CD4-positive, alpha-beta T cell treated with Interleukin-15 for 4 hours (primary cell): ENCODE results near the gene MAPK11.

Experiments used
- DNase-seq: peaks from one replicate; pipeline ENCODE4 v3.0.0-alpha.2; 2020; ENCODE audit warnings: low spot score

MAPK11 gene

DNA sequence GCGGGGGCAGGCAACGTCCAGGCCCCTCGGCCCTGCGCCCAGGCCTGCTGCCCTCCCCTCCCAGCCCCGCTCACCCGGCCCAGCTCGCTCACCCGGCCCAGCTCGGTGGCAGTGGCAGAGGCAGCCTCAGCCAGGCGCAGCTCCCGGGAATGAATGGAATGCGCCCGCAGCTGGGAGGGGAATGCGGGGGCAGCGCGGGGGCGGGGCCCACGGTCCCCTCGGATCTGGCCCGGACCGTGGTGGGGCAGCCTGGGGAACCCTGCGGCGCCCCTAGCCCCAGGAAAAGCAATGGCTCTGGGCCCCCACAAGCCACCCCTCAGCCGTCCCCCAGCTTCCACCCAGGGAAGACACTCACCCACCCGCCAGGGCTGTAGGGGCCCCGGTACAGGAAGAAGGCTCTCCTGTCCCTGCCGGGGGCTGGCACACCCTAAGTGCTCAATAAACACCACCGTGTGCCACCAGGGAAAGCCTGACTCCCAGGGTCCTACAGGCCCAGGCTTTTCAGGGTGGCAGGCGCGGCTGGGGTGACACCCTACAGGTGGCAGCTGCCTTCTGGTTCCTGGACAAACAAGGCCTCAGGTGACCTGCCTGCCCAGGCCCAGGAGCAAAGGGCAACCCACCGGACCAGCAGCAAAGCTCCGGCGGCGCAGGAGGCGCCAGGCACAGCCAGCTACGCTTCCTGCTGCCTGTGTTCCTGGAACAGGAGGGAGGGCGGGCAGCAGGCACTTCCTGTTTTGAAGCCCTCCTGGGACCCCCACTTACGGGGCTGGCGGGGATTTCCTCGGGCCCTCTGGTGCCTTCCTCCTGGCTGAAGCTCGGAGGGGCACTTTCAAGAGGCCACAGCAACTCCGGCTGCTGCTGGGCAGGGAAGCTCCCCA, 23.5 kb upstream of the MAPK11 start:
- DNase-seq: no peak

DNA sequence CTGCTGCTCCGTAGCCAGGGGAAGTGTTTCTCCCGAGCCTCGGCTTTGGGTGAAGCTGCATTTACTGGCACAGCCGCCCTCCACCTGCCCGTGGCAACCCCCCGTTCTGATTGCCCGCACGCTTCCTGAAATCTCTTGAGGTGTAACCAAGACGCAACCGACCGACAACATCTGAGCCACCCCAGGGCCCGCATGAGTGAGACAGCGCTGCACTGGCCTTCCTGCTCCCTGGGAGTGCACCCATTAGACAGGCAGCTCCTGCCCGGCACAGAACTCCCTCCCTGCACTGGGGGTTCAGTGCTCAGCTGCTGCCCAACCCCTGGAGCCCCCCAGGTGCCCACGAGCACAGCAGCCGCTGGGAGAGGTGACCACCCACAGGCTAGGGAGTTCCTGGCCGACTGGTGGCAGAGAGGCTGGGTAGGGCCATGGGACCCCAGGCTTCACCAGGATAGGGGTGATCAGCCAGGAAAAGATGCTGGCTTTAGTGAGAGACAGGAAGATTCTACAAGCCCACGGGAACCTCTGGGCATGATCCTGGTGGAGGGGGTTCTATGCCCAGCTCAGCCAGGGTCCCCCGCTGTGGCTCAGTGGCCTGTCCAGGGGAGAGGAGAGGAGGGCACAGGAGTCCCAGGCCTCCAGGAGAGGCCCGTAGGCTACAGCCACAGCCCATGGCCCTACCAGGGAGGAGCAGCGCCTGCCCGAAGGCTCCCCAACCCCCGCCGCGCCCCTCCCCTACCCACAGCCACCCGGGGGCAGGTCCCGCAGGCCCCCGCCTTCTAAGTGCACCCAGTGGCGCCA, 22.7 kb upstream of the MAPK11 start:
- DNase-seq: no peak

DNA sequence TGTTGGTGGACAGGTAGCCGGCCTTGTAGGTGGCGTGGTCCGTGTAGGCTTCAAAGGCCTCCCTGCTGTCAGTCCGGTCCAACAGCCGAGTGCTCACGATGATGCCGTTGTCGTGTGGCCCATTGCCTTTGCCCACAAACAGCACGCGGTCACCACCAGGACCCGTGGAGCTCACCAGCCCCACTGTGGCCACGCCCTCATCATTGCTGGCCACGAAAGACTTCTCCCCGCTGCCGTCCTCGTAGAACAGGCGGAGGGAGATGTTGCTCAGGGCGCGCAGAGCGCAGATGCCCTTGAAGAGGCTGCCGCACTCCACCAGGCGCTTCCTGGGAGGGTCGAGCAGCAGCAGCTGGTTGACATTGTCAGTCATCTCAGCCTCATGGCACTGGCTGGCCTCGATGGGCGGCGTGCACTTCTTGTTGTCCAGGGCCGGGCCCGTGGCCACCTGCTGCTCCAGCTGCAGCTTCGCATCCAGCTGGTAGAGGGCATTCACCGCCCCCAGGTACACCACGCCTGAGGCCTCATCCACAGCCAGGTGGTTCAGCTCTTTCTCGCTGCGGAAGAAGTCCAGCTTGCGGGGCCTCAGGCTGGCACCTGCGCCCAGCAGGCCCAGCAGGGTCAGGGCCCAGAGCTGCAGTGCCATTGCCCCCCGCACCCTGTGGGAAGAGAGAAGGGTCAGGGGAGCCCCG, 19.9 kb upstream of the MAPK11 start:
- no peak for DNase-seq

DNA sequence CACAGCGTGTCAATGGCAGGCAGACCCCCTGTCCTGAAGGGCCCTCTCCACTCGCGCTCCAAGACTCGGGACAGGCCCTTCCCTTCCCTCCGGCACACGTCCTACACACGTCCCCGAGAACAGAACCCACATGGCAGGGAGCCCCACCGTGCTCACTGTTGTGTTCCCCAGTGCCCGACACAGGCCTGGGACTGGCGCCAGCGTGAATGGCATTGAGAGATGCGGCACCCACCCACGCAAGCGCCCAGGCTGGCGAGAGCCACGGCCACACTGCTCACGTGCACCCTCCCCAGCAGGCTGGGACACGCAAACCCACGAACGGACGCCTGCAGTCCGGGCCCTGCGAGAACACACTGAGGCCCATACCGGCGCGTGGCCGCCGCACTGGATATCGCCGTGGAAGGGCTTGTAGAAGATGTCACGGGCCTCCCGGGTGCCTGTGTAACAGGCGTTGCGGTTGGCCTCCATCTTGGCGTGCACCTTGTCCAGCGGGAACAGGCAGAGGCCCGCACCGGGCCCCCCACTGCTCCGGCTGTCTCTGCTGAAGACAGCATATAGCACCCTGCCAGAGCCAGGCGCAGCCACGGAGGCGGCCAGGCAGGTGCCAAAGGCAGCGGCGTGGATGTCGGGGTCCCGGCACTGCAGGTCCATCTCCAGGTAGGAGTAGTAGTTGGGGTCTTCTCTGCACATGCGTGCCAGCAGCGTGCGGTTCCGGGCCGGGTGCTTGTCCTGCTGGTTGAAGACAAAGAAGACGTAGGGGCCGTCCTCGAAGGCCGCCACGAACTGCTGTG, 19.2 kb upstream of the MAPK11 start:
- DNase-seq: no peak

DNA sequence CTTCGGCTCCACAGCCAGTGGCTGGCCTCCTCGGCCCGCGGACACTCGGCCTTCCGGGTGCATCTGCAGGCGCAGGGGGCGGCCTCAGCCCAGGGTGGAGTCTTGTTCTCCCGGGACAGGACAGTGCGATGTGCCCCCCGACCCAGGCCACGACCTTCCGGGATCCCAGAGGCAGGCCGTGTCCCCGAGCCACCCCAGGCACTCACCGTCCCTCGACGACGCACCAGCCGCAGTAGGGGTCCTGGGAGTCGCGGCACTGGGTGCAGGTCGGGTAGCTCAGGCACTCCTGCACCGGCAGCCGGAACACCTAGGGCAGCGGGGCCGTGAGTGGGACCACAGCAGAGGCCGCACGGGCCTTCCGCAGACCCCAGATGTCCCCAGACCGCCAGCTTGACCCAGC, 17.6 kb upstream of the MAPK11 start:
- no peak for DNase-seq

DNA sequence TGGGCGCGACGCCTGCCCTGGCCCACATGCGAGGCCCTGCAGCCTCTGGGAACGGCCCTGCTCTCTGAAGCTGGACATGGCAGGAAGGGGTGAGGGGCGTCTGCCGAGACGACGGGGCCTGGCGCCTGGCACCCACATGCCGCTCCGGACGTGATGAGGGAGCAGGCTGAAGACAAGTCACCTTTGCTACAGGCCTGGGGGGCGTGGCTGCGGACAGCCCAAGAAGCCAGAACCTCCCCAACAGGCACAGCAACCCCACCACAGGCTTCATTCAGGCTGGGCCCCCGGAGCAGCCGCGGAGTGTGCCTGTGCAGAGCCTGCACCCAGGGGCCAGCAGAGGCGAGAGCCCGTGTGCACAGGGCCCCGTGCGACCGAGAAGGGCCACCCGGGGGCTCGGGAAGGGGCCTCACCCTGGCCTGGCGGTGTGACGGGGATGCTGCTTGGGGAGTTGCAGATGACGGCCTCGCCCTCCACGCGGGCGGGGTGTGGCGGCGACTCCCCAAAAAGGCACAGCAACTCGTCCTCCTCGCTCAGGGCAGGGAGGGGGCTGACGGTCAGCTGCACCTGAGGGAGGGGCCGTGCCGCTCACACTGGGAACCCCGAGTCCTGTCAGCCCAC, 16.6 kb upstream of the MAPK11 start:
- DNase-seq: no peak

DNA sequence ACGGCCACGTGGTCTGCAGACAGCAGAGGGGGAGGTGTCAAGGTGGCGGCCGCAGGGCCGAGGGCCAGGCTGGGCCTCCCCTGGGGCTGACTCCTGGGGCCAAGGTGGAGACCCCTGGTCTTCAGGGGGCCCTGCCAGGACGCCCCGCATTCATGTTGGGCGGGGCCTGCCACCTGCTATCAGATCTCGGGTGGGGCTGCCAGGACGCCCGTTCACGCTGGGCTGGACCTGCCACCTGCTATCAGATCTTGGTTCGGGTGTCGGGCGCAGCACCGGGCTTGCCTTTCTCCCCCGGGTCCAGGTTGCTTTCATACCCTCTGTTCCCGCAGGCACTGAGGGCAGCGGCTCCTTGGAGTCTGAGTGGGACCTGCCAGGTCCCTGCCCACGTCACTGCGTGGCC, 16.1 kb upstream of the MAPK11 start:
- no peak for DNase-seq

DNA sequence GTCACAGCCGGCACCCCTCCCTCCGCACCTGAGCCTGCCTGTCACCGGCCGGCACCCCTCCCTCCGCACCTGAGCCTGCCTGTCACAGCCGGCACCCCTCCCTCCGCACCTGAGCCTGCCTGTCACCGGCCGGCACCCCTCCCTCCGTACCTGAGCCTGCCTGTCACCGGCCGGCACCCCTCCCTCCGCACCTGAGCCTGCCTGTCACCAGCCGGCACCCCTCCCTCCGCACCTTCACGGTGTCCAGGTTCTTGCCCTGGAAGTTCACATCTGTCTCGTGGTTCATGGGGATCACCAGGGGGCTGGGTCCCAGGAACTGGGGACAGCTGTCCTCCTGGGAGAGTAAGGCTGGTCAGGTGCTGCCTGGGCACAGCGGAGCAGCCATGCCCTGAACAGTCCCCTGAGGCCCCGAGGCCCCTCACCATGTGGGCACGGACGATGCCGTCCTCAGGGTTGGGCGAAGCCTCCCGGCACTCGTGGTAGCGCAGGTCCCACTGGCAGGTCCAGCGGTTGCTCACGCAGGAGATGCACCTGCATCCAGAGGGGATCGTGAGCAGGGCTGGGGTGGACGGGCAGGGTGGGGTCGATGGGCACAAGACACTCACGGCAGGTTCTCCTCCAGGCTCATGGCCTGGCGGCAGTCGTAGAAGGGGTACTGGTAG, 15.5 kb upstream of the MAPK11 start:
- DNase-seq: no peak

DNA sequence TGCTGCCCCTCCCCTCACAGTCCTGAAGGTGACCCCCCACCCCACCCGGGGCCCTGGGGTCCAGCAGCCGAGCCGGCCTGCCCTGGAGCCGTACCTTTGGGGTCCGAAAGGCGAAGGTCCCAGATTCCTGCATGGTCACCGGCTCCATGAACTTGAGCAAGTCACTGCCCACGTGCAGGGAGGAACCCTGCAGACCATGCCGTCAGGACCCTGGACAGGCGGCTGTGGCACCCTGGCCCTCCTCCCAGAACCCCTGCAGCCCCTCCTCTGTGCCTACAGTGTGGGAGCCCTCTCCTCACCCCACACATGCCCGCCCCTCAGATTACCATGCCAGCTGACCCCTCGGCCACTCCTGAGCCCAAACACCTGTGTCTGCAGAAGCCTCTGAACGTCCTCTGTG, 14.3 kb upstream of the MAPK11 start:
- no peak for DNase-seq

DNA sequence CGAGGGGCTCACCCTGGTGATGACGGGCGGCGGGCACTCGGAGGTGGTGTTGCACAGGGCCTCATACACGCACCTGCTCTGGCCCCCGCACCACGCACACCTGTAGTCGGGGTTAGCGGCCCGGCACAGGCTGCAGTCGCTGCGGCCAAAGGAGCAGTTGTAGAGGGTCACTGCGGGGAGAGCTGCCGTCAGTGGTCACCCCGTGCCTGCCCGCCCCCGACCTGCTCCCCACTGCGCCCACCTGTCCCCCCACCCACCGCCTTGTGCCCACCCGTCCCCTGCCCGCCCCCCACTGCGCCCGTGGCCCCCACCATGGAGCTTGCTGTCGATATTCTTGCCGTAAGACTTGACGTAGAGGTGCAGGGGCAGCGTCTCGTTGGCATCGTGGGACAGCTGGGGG, 13.6 kb upstream of the MAPK11 start:
- no peak for DNase-seq

DNA sequence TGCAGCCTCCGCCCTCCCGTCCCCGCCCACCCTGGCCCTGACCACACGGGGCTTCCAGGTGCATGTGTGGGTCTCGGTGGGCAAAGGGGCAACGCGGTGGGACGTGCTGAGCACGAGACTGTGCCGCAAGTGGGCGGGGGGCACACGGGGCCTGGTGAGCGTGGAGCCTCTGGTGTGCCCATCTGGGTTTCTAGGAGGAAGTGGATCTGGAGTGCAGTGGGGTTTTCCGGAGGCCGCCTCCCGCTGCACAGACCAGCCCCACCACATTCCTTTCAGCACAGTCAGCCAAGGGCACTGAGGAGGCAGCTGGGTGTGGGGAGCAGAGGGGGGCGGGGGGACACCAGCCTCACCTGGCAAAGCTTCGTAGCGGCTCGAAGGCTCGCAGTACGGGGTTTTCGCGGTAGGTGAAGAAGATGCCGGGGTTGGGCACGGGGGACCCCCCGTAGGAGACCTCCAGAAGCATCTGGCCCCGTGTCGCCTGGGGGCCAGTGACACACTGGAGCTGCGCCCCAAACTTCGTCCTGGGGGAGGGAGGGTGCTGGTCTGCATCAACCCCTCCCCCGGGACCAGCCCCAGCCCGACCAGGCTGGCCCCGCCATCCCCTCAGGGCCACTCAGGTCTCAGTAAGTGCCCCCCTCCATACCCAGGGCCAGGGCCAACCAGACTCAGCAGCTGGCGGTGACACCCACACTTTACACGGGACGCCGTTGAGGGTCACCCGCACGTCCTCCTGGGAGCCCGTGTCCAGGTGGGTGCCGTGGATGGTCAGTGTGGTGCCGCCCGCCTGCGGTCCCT, 12.4 kb upstream of the MAPK11 start:
- DNase-seq: no peak

DNA sequence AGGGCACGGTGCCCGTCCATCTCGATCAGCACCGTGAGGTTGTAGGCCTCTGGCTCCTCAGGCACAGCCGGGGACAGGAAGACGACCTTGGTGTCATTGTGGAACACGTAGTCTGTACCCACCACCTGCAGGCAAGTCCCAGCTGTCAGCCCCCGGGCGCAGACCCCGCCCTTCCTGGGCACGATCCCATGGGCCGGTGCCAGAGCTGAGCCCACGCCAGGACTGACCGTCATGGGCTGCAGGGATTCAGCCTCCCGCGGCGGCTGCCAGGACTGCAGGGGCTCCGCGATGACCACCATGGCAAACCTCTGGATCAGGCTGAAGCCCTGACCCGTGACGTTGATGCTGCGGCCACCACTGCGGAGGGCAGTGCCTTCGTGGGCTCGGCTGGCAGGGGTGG, 11.8 kb upstream of the MAPK11 start:
- DNase-seq: no peak

DNA sequence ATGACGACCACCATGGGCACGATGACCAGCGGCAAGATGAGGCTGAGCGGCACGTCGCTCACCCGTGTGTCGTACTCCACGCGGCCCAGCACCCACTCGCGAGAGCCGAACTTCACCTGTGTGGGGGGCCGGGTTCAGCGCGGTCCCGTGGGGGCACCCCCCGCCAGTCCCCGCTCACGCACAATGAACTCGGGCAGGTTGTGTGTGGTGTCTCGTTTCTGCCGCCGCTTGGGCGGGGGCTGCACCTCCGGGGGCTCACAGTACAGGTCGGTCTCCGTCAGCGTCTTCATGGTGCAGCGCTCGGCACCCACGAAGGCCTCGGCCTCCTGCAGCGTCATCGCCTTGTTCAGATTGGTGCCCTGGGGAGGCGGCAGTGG, 11.2 kb upstream of the MAPK11 start:
- no peak for DNase-seq

DNA sequence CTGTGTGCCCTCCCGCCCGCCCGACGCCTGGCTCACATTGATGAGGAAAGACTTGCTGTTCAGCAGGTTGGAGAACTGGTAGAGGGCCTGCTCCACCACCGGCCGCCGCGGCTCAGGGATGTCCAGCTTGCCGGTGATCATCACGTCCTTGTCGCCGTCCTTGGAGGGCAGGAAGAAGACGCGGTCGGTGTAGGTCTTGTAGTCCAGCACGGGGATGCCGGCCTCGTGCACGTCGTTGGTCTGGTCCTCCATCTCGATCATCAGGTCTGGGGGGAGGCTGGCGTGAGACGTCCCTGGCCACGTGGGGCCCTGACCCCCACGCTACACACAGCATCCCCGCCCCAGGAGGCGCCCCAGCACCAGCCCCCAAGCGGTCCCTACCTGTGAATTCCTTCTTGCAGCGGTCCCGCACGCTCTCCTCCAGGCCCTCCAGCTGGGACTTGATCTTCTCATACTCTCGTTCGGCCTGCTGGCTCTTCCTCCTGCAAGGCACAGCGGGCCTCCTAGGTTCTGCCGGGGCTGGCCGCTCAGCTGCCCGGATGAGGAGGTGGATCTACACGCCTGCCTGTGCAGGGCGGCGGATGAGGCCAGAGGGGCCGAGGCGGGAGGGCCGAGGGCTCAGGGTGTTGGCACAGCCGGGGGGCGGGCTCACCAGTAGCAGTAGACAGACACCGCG, 10.7 kb upstream of the MAPK11 start:
- DNase-seq: no peak

DNA sequence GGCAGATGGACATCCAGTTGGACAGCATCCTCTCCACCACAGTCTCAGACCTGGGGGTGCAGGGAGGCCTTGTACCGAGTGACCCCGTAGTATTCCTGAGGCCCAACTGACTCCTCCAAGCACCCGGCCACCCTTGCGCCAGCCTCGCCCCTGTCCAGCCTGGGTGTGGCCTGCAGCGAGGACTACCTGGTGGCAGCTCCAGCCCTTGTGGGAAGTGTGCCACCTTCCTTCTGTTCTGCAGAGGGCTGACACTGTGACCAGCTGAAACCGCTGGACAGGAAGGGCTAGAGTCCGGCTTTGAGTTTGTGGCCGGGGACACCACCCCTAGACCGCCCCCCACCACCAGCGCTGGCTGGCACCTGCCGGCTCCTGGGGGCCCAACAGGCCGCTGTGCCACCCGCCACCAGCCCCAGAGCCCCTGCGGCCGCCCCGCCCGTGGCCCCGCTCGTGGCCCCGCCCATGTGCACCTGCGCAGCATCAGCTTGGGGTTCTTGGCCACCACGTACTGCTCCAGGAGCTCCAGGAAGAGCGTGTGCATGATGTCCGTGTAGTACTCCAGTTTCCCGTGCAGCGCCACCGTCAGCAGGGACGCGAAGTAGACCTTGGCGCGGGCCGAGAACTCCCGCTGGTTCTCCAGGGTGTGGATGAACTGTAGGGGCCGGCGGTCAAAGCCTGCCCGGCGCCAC, 10.0 kb upstream of the MAPK11 start:
- no peak for DNase-seq

DNA sequence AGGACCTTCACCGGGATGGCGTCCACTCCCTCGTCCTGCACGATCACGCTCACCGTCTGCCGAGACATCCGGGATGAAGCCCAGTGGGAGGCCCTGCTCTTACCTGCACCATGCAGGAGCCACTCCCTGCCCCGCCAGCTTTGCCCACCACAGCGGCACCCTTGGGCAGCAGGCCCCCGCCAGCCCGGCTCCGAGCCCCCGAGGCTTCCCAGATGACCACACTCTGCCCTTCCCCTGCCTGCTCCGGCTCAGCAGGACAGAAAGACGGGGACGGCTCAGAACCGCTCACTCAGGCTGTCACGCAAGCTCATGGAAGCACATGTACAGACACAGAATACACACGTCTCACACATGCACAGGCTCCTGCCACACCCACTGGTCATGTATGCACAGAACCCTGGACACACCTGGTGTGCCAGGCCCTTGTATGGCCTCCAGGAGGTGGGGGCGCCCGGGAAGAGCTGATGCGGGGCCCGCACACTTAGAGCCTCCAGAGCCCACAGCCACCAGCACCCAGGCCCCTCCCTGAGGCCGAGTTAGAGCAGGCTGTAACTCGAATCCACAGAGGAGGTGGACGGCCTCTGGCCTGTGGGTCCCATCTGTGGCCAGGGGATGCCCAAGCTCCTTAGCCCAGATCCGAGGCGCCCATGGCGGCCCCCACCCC, 8.9 kb upstream of the MAPK11 start:
- DNase-seq: no peak

DNA sequence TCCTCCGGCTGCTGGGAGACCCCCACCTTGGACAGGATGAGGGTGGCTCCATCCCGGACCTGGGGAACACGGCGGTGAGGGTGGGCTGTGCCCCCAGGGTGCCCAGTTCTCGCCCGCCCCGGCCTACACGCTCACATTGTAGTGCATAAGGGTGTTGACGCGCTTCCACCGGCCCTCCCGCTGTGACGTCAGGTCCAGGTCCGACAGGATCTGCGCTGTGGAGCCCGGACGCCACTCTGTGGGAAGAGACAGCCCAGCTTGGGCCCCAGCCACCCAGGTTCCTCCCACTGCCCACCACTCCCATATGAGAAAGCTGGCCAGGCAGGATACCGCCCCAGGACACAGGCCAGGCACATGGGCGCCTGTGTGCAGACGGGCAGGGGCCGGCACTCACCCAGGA, 8.3 kb upstream of the MAPK11 start:
- no peak for DNase-seq

DNA sequence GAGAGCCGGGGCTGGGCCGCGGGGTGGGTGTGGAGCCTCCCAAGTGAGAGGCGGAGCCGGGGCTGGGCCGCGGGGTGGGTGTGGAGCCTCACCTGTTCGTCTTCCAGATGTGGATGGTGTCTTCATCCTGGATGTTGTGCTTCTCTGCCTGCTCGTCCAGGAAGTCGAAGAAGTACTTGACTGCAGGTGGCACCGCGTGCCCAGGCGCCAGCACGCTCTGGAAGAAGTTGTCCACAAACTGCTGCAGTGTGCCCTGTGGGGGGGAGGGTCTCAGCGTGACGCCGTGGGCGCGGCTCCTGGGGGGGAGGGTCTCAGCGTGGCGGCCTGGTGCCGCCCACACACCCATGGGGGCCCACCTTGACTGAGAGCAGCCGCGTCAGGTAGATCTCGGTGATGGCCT, 7.6 kb upstream of the MAPK11 start:
- DNase-seq: no peak

DNA sequence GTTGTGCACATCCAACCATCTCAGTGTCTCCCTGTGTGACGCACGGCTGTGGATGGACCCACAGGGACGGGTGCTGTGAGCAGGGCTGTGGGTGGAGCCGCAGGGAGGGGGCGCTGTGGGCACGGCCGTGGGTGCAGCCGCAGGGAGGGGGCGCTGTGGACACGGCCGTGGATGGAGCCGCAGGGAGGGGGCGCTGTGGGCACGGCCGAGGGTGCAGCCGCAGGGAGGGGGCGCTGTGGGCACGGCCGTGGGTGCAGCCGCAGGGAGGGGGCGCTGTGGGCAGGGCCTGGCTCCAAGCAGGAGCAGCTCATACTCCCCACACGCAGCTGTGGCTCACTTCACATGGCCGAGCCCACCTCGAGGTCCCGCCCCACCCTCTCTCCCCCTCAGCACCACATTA, 6.0 kb upstream of the MAPK11 start:
- peak; percentile 44 for DNase-seq
